ENCODE measurements around the gene RAPGEF1.

DNA sequence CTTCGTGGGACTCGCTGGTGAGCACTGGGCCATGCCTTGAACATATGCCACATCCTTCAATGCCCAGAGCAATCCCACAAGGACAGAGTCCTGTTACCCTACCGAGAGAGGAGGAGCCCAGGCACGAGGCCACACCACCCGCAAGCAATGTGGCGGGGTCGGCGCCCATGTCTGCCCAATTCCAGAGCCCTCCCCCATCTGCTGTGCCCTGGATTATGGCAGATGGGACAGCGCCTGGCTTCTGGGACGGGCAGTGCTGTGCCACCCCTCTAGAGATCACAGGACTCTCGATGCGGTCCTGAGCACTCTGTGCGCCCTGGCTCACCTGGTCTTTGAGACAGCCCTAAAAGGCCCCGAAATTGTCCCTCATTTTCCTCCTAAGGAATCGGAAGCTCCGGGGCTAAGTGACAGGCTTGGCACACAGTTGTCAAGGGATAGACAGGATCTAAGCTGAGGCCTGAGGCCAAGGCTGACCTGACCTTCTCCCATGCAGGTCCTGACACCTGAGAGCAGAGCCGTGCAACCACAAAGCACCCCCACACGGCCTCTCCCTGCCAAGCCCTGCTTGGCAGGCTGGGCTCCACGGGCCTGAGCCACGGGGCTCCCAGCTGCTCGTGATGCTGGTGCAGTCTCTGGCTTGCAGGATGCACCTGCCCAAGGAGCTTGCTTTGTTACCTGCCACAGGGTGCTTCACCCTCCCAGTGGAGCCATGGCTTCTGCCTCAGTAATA lies 145.8 kb downstream of the RAPGEF1 start:
- TF ChIP-seq POLR2A (IDR thresholded peaks at IDR 0.05; ENCODE audit: low read depth, low read length) (no peak), TAF1 (IDR thresholded peaks at IDR 0.05; ENCODE audit: low read depth, low read length) (no peak), POLR2AphosphoS5 (IDR thresholded peaks at IDR 0.05; ENCODE audit: low read depth, low read length) (no peak), POU2F2 (IDR thresholded peaks at IDR 0.05; ENCODE audit: low read depth, low read length) (no peak), SPI1 (IDR thresholded peaks at IDR 0.05; ENCODE audit: low read depth, low read length) (no peak), PAX5 (IDR thresholded peaks at IDR 0.05; ENCODE audit: insufficient read depth, low read length, severe bottlenecking) (no peak)
